Measurements from ENCODE around the gene NR1D2.

NR1D2 gene

DNA sequence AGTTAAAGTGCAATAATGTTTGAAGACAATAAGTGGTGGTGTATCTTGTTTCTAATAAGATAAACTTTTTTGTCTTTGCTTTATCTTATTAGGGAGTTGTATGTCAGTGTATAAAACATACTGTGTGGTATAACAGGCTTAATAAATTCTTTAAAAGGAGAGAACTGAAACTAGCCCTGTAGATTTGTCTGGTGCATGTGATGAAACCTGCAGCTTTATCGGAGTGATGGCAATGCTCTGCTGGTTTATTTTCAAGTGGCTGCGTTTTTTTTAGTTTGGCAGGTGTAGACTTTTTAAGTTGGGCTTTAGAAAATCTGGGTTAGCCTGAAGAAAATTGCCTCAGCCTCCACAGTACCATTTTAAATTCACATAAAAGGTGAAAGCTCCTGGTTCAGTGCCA lies 25.5 kb upstream of the NR1D2 start:
- no peaks in the 10 kb centered on the region for H3K27me3 ChIP-seq
- TF ChIP-seq, protein P1, sequence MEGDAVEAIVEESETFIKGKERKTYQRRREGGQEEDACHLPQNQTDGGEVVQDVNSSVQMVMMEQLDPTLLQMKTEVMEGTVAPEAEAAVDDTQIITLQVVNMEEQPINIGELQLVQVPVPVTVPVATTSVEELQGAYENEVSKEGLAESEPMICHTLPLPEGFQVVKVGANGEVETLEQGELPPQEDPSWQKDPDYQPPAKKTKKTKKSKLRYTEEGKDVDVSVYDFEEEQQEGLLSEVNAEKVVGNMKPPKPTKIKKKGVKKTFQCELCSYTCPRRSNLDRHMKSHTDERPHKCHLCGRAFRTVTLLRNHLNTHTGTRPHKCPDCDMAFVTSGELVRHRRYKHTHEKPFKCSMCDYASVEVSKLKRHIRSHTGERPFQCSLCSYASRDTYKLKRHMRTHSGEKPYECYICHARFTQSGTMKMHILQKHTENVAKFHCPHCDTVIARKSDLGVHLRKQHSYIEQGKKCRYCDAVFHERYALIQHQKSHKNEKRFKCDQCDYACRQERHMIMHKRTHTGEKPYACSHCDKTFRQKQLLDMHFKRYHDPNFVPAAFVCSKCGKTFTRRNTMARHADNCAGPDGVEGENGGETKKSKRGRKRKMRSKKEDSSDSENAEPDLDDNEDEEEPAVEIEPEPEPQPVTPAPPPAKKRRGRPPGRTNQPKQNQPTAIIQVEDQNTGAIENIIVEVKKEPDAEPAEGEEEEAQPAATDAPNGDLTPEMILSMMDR (IDR thresholded peaks at IDR 0.05; ENCODE audit: low read depth, low read length) = no peak
- H3K9me3 ChIP-seq = no peaks in the 10 kb centered on the region
- DNase-seq = no peak
- no peaks in the 10 kb centered on the region for H3K4me1 ChIP-seq
- H3K4me3 ChIP-seq (ENCODE audit: low read depth, low read length) = peak overlapping the region; percentile 14; the same call in 1 of the 2 replicates
- H3K36me3 ChIP-seq = peaks cover 37% of the 10 kb centered on the region

DNA sequence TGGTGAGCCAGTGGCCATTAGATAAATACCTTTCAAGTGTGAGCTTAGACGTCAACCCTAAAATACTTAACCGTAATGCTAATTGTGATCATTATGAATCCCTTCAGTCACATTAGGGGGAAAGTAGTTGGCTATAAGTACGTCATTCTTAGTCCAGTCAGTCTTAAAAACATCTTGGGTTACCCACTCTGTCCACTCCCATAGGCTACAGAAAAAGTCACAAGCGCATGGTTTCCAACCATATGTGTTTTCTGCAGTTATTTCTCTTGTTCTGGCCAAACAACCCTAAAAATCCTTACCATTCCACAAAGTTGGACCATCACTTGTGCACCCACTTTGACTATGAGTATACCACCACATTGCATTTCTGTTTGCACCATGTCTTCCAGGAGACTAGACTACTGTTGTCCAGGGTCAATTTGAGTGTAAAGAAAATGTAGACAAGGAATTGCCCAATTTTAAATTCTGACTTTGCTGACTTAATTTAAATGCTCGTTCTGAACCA lies 24.9 kb upstream of the NR1D2 start:
- Histone ChIP-seq H3K9me3 (no peaks in the 10 kb centered on the region), H3K27me3 (no peaks in the 10 kb centered on the region), H3K4me1 (no peaks in the 10 kb centered on the region), H3K4me3 (ENCODE audit: low read depth, low read length) (no peak overlapping the region), H3K36me3 (peaks cover 37% of the 10 kb centered on the region)
- TF ChIP-seq, protein P1 (IDR thresholded peaks at IDR 0.05; ENCODE audit: low read depth, low read length) = no peak
- DNase-seq = no peak

DNA sequence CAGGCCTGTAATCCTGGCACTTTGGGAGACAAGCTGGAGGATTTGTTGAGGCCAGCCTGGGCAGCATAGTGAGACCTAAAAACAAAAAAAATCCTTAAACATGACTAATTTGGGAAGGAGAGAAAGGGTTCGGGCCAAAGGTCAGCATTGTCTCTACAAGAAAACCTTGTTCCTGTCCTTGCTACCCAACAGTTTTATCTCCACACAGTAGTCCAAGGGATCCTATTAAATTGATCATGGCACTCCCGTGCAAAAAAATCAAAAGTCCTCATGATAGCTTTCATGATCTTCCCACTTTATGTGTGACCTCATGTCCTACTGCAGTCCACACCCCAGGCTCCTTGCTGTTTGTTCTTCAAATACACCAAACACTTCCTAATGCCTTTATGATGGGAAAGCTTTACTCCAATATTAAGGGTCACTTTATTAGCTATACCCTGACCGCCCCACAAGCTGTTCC lies 24.0 kb upstream of the NR1D2 start:
- H3K27me3 ChIP-seq = no peaks in the 10 kb centered on the region
- peaks cover 37% of the 10 kb centered on the region for H3K36me3 ChIP-seq
- H3K9me3 ChIP-seq = no peaks in the 10 kb centered on the region
- no peak for DNase-seq
- TF ChIP-seq, protein P1 (IDR thresholded peaks at IDR 0.05; ENCODE audit: low read depth, low read length) = no peak
- no peak overlapping the region for H3K4me3 ChIP-seq (ENCODE audit: low read depth, low read length)
- no peaks in the 10 kb centered on the region for H3K4me1 ChIP-seq

DNA sequence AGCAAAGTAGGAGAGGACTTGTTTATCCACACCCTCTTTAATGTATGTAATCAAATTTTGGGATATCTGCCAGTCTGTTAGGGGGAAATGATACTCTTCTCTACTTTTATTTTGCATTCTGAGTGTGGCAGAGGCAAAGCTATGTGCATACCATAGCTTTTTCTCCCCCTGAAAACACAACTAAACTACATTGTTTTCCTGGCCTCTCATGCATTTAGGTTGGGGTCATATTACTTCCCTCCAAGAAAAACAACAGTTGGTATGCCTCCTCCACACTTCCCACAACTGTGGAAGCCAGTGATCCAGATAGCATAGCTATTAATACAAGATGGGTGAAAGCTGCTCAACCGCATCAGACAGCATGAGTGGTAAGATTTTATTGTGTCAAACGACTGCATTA lies 21.3 kb upstream of the NR1D2 start:
- Histone ChIP-seq H3K36me3 (peaks cover 22% of the 10 kb centered on the region), H3K4me3 (ENCODE audit: low read depth, low read length) (no peak overlapping the region), H3K4me1 (no peaks in the 10 kb centered on the region), H3K27me3 (no peaks in the 10 kb centered on the region), H3K9me3 (no peaks in the 10 kb centered on the region)
- TF ChIP-seq, protein P1 (IDR thresholded peaks at IDR 0.05; ENCODE audit: low read depth, low read length) = no peak
- DNase-seq = no peak

DNA sequence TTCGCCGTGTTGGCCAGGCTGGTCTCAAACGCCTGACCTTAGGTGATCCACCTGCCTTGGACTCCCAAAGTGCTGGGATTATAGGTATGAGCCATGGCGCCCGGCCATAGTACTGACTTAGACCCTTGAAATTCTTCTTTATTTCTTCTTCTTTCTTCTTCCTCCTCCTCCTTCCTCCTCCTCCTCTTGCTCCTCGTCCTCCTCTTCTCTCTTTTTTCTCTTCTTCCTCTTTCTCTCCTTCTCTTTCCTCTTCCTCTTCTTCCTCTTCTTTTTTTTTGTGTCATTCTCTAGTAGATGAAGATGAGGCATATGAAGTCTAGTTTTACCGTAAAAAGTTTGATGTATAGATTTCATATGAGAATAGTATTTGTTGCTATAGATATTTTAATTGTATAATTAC lies 18.8 kb upstream of the NR1D2 start:
- H3K4me3 ChIP-seq (ENCODE audit: low read depth, low read length) = no peak overlapping the region
- TF ChIP-seq, protein P1 (IDR thresholded peaks at IDR 0.05; ENCODE audit: low read depth, low read length) = no peak
- H3K4me1 ChIP-seq = no peaks in the 10 kb centered on the region
- DNase-seq = no peak
- H3K27me3 ChIP-seq = no peaks in the 10 kb centered on the region
- H3K36me3 ChIP-seq = peaks cover under 1% of the 10 kb centered on the region
- no peaks in the 10 kb centered on the region for H3K9me3 ChIP-seq

DNA sequence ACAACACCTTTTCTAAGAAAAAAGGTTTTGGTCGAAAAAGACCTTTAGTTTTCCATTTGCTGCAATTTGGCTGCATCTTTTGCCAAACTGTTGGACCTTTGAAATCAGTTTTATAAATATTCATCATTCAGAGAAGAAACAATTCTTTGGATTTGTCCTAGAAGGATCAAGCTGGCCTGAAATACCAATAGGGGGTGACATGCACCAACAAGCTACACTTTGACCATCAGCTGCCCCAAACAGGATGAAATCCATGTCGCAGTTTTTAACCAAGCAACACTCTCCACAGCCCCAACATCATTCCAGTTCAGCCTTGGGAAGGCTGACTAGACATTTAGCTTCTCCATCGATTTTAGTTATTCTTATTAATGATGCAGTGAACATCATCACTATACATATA lies 18.4 kb upstream of the NR1D2 start:
- no peaks in the 10 kb centered on the region for H3K4me1 ChIP-seq
- H3K4me3 ChIP-seq (ENCODE audit: low read depth, low read length) = no peak overlapping the region
- TF ChIP-seq, protein P1 (IDR thresholded peaks at IDR 0.05; ENCODE audit: low read depth, low read length) = peak; percentile 33; the same call in 1 of the 2 replicates
- H3K27me3 ChIP-seq = no peaks in the 10 kb centered on the region
- no peaks in the 10 kb centered on the region for H3K36me3 ChIP-seq
- no peak for DNase-seq
- H3K9me3 ChIP-seq = no peaks in the 10 kb centered on the region

Measured in BE2C (cell line).